HL-60 (cell line): ENCODE data around the gene CYB561D2.

Source experiments
- DNase-seq, 2 experiments: peaks; one replicate each; pipeline ENCODE4 v3.0.0-alpha.2; 2010 to 2020; ENCODE audit warnings: low read depth in 1 of 2, low spot score in 1 of 2
- H3K27ac ChIP-seq: fragments of 250-450 bp; sonication (Bioruptor Pico); replicated peaks from 2 replicates; pipeline ENCODE4 v1.5.1; 2020; ENCODE audit warnings: mild to moderate bottlenecking, moderate library complexity
- H3K27me3 ChIP-seq: fragments of 250-450 bp; sonication (Bioruptor Pico); 2 replicates; pipeline ENCODE4 v1.5.1; 2021; ENCODE audit warnings: mild to moderate bottlenecking, moderate library complexity; ENCODE audit not compliant: insufficient read depth, poor library complexity, severe bottlenecking
- H3K4me3 ChIP-seq: replicated peaks from 2 replicates; pipeline ENCODE4 v1.5.1; 2011; ENCODE audit warnings: mild to moderate bottlenecking, control low read depth, low read length; ENCODE audit not compliant: insufficient read depth
- CTCF ChIP-seq: IDR thresholded peaks from one replicate; pipeline ENCODE4 v1.5.1; 2011; ENCODE audit warnings: low read length, control low read depth, inconsistent platforms; ENCODE audit not compliant: insufficient read depth
- GABPA ChIP-seq: IDR thresholded peaks from 2 replicates; pipeline ENCODE4 v1.6.1; 2012; ENCODE audit warnings: low read depth
- POLR2AphosphoS5 ChIP-seq: IDR thresholded peaks from 2 replicates; pipeline ENCODE4 v1.6.1; 2012; ENCODE audit warnings: low read depth
- REST ChIP-seq: IDR thresholded peaks from 2 replicates; pipeline ENCODE4 v1.6.1; 2012; ENCODE audit warnings: low read depth; ENCODE audit not compliant: insufficient replicate concordance
- SPI1 ChIP-seq: IDR thresholded peaks from 2 replicates; pipeline ENCODE4 v1.6.1; 2012; ENCODE audit warnings: low read depth, mild to moderate bottlenecking, borderline replicate concordance

Gene CYB561D2

GRCh38 chr3:50365842-50366220, 15.2 kb downstream of the CYB561D2 start:
- H3K4me3 ChIP-seq: no peak overlapping the region
- no peak for DNase-seq
- H3K27ac ChIP-seq: no peak overlapping the region
- TF ChIP-seq CTCF (no peak), REST (no peak), GABPA (no peak), POLR2AphosphoS5 (no peak), SPI1 (no peak)
- peaks cover 4% of the 10 kb centered on the region for H3K27me3 ChIP-seq

GRCh38 chr3:50369012-50369670, 18.5 kb downstream of the CYB561D2 start:
- no peak overlapping the region for H3K4me3 ChIP-seq

More at GRCh38 chr3:50369012-50369670, 18.5 kb downstream of the CYB561D2 start:
- DNase-seq: no peak
- TF ChIP-seq CTCF (no peak), POLR2AphosphoS5 (no peak), REST (no peak), SPI1 (no peak), GABPA (no peak)
- H3K27me3 ChIP-seq: peaks cover 4% of the 10 kb centered on the region
- H3K27ac ChIP-seq: no peak overlapping the region
